ENCODE results near the gene CASP10.

The CASP10 gene

DNA sequence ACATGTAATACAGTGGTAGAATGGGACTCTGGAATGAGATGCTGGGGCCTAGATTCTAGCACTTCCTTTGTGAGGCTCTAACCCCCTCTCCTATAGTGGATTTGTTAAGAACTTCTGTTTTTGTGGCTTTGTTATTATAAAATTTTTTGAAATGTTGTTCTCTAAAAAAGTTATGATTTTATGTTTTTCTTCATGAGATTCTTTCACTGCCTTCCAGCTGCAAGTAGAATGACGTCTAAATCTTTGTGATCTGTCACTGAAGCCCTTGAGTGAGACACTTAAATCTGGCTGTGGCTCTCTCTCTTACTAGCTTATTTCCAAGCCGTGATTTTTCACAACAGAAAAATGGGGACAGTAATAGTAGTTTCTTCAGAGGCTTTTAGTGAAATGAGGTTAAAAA lies 79.0 kb downstream of the CASP10 start:
- DNase-seq = no peak

DNA sequence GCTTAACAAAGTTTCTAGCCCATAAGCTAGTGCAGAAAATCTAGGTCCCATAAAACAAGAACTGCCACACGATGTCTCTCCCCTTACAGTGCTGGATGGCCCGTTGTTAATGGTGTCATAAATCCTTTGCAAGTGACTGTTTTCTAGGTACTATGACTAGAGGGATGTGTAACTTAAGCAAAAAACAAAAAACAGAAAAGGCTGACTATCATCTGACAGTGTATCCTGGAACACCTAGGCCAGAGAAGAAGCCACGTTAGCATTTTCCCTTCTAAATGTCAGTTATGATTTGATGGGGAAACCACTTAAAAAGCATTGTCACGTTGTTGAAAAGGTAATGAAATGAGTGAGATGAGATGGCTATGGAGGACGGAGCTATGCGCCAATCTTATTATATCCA lies 79.8 kb downstream of the CASP10 start:
- DNase-seq = no peak

DNA sequence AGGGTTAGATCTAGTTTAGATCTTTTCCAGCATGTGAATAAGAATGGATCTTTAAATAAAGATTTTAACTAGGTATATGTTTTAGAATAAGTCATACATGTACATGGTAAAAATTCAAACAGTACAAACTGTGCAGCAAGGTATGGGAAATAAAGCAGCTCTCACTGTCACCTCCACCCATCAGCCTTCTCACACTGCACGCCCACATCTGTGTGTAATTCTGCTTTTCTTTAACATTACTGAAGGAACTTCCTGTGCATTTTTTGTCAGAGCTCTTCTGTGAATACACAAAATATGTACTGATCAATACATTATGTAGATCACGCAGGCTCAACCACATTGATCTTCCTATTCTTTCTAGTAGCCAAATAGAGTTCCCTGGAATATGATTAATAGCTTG lies 80.8 kb downstream of the CASP10 start:
- DNase-seq = no peak

DNA sequence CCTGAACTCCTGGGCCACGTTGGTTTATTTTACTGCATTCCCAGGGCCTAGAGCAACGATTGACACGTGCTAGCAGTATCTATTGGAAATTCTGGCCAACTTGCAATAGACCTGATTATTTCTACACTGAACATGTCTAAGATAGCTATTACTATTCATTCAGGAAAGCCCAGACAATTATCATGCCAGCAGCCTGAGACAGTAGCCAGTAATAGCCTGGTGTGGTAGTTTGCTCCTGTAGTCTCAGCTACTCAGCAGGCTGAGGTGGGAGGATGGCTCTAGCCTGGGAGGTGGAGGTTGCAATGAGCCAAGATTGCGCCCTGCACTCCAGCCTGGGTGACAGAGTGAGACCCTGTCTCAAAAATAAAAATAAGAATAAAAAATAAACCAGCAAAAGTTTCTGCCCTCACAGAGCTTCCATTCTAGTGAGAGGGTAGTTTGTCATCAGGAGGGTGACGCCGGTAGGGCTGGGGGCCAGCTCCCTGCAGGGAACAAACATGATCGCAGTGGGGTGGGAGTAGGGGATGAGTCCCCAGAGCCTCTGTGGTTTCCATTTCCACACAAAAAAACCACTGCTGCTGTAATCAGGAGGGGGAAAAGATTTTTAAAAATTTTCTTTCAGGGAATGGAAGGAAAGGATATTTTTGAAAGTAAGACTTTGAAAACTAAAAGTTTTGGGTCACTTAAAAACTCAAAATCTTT lies 81.7 kb downstream of the CASP10 start:
- no peak for DNase-seq

DNA sequence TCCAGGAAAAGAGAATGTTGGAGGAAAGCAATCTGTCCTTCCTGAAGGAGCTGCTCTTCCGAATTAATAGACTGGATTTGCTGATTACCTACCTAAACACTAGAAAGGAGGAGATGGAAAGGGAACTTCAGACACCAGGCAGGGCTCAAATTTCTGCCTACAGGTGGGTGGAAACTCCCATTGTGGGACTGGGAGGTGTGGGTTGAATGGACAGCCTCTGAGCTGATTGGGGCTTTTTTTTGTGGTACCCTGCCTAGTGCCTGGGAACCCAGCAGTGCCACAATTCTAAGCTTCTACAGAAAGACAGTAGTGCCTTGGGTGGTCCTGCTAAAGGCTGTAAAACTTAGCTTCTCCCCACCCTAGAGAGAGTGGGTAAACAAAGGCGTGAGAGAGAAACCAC lies 83.7 kb downstream of the CASP10 start:
- no peak for DNase-seq

DNA sequence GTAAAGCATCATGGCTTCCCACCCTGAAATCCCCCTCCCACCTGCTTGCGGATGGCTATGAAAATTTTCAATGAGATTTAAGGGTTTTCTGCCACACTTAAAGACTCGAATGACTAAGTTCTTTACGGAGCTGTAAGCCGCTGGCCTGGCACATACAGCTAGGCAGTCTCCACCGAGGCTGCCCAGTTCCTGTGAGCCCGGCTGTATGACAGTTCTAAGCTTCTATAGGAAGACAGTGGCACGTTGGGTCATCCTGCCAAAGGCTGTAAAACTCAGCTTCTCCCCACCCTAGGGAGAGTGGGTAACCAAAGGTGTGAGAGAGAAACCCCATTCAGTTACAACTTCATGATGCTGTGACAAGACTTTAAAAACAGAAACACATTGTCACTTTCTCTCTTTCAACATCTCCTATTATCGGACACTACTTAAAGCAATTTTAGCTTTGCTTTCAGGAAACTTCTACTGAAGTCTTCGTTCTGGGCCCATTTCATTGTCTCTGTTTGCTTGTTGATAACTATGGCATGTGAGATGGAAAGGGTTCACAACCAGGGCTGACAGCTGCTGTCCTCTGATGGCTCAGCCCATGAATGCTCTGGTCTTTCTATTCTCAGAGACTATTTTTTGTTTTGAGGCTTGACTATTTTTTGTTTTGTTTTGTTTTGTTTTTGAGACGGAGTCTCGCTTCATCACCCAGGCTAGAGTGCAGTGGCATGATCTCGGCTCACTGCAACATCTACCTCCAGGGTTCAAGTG lies 84.5 kb downstream of the CASP10 start:
- DNase-seq = no peak

DNA sequence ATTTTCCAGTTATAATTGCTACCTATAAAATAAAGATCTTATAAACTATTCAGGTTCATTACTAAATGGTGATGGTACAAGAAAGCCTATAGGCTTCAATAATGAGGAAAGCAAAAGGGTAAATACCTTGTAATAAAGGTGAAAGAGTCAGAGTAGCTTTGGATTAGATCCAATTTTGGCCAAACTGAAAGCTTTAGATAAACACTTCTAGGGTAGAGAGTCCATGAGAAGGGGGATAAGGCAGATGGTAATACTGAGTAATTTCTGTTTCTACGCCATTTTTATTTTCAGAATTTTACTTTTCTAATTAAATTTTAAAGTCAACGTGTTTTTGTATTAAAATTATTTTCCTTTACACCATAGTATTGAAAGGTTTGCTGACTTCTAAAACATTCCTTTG lies 86.8 kb downstream of the CASP10 start:
- DNase-seq = no peak

DNA sequence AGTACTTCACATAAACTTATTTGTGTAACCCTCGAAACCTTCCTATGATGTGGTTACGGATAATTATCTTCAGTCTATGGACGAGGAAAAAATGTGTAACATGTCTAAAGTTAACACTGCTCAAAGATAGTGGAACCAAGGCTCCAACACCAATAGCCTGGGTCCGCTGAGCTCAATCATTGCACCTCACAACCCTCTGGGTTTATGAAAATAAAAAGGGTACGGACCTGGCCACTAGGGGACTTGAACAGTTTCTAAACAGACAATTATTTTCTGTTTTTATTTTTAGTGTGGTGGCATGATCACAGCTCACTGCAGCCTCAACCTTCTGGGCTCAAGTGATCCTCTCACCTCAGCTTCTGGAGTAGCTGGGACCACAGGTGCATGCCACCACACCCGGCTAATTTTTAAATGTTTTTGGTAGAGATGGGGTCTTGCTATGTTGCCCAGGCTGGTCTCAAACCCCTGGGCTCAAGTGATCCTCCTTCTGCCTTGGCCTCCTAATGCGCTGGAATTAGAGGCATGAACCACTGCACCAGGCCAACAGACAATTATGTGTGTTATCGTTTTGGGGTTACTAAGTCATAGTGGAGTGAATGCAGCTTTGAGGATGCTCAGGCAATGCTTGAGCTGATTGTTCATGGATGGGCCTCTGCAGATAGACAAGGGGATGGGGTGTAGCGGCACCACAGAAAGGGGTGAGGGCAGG lies 87.5 kb downstream of the CASP10 start:
- DNase-seq = no peak

DNA sequence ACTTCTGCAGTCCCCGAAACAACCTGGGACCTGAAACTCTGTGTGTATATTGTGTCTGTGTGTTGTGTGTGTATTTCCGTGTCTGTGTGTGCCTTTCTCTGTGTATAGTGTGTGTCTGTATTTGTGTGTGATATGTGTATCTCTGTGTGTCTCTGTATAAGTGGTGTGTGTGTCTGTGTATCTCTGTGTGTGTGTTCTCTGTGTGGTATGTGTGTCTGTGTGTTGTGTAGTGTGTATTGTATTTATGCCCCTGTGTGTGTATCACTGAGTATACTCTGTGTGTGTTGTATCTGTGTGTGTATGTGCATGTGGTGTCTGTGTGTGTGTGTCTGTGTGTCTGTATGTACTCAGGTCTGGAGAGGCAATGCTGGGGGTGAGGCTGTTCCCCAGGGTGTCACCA lies 89.0 kb downstream of the CASP10 start:
- DNase-seq = no peak

DNA sequence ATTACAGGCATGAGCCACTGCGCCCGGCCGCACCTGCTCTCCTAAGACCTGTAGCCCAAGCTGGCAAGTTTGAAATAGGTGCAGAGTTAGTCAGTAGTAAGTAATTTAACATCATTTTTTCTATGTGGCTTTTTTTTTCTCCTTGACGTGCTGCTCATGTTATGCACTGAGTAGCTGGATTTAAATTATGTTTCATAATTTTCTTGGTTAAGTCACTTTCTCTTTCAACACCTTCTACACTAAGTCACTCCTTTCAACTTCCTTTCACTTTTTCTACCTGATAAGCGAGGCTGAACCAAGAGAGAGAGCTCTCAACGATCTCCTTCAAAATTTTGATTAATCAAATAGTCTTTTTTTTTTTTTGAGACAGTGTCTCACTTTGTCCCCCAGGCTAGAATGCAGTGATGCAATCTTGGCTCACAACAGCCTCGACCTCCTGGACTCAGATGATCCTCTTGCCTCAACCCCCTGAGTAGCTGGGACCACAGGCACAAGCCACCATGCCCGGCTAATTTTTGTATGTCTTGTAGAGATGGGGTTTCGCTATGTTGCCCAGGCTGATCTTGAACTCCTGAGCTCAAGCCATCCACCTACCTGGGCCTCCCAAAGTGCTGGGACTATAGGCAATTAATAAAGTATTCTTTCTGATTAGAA lies 90.5 kb downstream of the CASP10 start:
- no peak for DNase-seq

DNA sequence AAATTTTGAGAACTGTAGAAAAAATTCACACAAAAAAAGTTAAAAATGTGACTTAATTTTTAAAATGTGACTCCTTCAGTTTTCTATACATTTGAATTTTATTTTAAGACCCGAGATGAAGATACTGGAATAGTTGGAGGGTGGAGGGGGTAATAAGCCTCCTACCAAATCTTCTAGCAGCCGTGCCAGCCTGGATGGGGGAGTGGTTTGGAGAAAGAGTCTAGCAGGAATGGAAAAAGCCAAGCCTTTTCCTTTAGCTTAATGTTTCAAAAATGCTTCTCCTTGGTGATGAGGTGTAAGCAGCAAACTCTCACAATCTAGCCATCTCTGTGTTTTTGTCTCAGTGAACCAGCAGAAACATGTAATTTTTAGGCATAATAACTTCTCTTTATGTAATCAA lies 92.1 kb downstream of the CASP10 start:
- DNase-seq = no peak

DNA sequence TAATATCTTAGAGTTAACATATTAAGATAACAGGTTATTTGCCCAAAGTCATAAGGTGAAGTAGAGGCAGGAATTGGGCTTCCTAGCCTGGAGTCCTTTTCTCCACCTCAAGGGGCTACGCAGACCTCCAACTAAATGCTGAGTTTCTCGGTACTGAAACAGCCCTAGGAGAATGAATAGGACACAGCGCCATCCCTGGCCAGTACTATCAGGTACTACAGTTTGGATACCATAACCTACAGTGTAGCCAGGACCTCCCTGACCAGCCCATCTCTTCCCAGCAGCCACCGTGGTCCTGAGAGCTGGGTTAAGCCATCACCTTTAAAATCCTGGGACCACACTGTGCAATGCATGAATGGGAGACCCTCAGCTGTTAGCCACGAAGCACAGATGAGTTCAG lies 93.0 kb downstream of the CASP10 start:
- no peak for DNase-seq

DNA sequence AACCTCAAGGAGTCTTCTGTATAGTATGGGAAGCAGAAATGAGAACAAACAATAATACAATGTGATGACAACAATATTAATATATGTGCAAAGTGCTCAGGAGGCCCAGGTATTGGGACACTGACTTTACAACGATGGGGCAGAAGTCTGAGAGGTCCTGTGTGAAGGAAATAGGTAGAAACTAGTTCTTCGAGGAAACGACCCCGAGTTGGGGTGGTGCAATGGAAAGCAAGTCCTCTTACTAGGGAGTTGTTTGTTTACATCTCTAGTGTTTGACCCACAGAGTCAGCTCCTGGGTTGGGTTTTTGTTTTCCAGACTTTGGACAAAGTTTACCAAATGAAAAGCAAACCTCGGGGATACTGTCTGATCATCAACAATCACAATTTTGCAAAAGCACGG lies 93.6 kb downstream of the CASP10 start:
- DNase-seq = no peak

Measured in fibroblast of skin of back (primary cell).